Measurements from ENCODE around the gene FICD. TPM values are rescaled to one million over a fixed set of nuclear protein-coding genes. Genes with fewer than 3 reads are reported as not detected.

Gene FICD
- total RNA-seq = 3.4 and 4.7 TPM in 2 replicates

DNA sequence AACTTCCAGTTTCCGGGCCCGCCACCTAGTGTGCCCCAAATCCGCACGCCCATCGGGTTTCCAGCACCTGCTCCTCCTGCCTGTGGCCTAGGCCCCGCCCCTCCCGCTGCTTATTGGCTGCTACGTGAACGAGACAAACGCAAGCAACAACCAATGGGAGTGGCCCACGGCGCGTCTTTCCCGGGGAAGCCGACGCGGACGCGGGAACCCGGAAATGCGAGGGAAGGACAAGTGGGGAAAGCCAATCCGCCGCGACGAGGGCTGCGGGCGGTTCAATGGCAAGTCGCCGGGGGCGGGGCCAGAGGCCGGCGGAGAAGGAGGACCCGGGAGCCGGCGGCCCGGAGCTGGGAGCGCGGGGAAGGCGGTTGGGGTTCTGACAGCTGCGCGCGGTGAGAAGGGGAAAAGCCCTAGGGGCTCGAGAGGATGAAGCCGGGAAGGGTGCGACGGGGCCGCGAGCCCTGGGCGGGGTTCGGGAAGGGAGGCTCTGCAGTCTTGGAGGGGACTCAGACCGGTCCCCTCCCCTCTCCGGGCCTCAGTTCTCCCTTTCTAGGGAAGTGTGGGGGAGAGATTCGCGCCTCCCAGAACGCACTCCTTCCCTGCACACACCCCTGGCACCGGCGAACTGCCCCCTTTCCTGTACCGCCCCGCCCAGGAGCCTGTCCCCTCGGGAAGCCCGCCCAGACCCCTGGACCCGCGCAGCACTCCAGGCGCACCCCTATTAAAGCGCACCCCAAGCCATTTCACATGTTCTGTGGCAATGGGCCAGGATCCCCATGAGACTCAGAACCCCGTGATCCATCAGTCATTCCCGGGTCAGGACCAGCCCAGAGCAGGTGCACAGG, at the start of gene FICD:
Gene FICD (plus strand): TSS at position 305 of the 842 bp plus-strand sequence. CDS start 1,696 bp downstream, outside the sequence.

DNA sequence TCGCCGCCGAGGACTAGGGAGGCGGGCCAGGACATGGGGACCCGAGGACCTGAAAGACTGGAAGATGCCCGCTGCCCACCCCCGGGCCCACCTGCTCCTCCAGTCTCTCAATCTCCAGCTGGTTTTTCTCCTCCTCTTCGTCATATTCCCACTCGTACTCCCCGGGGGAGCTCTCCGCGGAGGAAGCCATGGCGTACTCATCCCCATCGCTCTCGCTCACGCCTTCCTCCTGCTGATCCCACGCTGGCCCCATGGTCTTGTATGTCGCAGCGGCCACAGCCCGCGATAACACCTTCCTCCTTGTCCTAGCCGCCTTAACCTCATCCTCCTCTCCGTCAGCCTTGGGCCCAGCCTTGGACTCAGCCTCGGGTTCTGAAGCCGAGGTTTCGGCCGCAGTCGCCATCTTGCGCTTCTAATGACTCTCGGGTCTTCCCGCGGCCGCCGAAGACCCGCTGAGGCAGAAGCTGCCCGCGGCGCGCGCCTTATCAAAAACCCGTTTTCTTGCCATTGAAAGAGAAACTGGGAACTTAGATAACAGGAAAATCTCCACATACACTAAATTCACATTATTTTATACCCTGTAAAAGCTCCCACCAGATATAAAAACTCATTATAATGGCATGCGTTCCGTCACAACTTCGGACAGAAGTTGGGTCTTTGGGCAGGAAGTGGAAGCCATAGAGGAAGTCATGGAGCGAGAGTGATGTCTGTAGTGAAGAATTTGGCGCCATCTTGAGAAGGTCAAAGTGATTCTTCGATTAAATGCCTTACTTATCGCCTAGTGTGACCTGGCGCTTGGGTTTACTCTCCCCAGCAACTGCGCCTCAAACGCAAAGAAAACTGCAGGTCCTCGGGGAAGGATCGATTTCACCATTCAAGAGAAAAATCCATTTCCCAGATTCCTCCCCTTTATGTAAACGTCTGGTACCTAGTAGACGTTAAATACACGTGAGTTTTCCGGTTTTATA, 46.0 kb downstream of the FICD start, which contains the start of gene SART3:
Gene SART3 (minus strand): TSS at position 422 of the 968 bp plus-strand sequence. CDS start 19 bp downstream, at position 403.

DNA sequence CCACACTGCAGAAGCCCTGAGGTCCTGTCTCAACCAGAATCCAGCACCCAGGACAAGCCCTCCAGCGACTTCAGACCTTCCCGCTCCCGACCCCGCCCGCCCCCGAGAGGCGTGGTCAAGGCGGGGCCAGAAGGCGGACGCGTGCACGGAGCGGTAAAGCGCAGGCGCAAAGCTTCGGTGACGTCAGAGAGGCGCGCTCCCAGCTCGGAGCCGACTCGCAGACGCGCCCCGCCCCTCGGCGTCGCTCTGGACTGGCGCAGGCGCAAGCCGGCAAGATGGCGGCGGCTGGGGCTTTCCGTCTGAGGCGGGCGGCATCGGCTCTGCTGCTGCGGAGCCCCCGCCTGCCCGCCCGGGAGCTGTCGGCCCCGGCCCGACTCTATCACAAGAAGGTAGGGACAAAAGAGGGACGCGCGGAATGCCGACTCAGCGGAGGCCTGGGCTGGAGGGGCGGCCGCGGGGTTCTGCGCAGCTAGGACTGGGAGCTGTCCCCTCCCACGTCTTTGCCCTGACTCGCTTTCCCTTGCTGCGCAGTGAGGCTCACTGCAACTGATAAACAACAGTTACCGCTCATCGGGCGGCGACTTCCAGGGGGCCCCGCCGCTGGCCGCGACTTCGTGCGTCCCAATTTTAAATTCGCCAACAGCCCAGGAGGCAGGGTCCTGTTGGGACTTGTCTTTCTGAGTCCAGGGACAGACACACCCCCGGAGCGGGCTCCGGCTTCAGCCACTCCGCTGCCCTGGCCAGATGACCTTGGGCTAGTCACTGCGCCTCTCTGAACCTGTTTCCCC, 47.5 kb downstream of the FICD start, which contains the start of gene ISCU:
Gene ISCU (plus strand): TSS at position 249 of the 788 bp plus-strand sequence. CDS start 27 bp downstream, at position 276.

Other genes with a start within 250 kb of the FICD start
- gene CMKLR1, start 176.0 kb upstream of the FICD start, total RNA-seq = 0.81 TPM in 1 of 2 replicates, not detected in the other
- gene SART3, start 45.9 kb downstream of the FICD start, total RNA-seq = 23.6 and 34.2 TPM in 2 replicates
- 53.4 and 91.3 TPM in 2 replicates for gene ISCU, start 47.3 kb downstream of the FICD start, total RNA-seq
- under 0.01 and 2.7 TPM in 2 replicates for gene TMEM119, start 82.8 kb downstream of the FICD start, total RNA-seq
- gene SELPLG, start 118.6 kb downstream of the FICD start, total RNA-seq = 0.65 and 1.4 TPM in 2 replicates
- 180 and 284 TPM in 2 replicates for gene CORO1C, start 216.2 kb downstream of the FICD start, total RNA-seq